GM19099 (cell line): ENCODE measurements around the gene GNA14.

ENCODE experiments used
- POLR2A ChIP-seq: IDR thresholded peaks from 3 replicates; pipeline ENCODE4 v1.6.1; 2011; ENCODE audit warnings: low read depth; ENCODE audit not compliant: insufficient read length; ENCODE audit errors: extremely low read depth

GNA14 gene

GRCh38 chr9:77648234-77649108, at the start of gene GNA14:
TSS of gene GNA14 (minus strand) at chr9:77648322. CDS start at chr9:77647793, 529 bp downstream.
- no peak for TF ChIP-seq POLR2A

GRCh38 chr9:77697238-77697984, 49.3 kb upstream of the GNA14 start:
- no peak for TF ChIP-seq POLR2A

- TF ChIP-seq POLR2A, result no peak
Measured at GRCh38 chr9:77680581-77680980, 32.5 kb upstream of the GNA14 start.

GRCh38 chr9:77679661-77680368, 31.7 kb upstream of the GNA14 start:
- TF ChIP-seq POLR2A, result no peak

GRCh38 chr9:77679088-77679487, 31.0 kb upstream of the GNA14 start:
- no peak for TF ChIP-seq POLR2A

GRCh38 chr9:77677957-77678535, 29.9 kb upstream of the GNA14 start:
- no peak for TF ChIP-seq POLR2A

GRCh38 chr9:77677397-77677796, 29.3 kb upstream of the GNA14 start:
- no peak for TF ChIP-seq POLR2A

GRCh38 chr9:77673941-77674791, 26.0 kb upstream of the GNA14 start:
- no peak for TF ChIP-seq POLR2A

GRCh38 chr9:77672183-77672582, 24.1 kb upstream of the GNA14 start:
- TF ChIP-seq POLR2A, result no peak

- TF ChIP-seq POLR2A, result no peak
Measured at GRCh38 chr9:77667151-77667550, 19.0 kb upstream of the GNA14 start.

GRCh38 chr9:77663754-77664153, 15.6 kb upstream of the GNA14 start:
- TF ChIP-seq POLR2A, result no peak

GRCh38 chr9:77661566-77662085, 13.5 kb upstream of the GNA14 start:
- no peak for TF ChIP-seq POLR2A

GRCh38 chr9:77659926-77660325, 11.8 kb upstream of the GNA14 start:
- TF ChIP-seq POLR2A, result no peak

- no peak for TF ChIP-seq POLR2A
Measured at GRCh38 chr9:77651203-77651602, 3.1 kb upstream of the GNA14 start.
